Ramos (cell line): ENCODE results near the gene BMI1.
"Not testable (repeated sequence)": the region's sequence is repeated elsewhere in the genome, so short reads cannot be mapped to it uniquely, and the experiment has no call there.

ENCODE experiments used
- in situ Hi-C: fragments of 300-500 bp; cut with MboI; formaldehyde crosslinking; loops from one replicate; pipeline ENCODE4 v1.14.3; 2022; ENCODE audit warnings: low sequenced_read_pairs; ENCODE audit not compliant: unreplicated experiment

Gene BMI1

GRCh38 chr10:22338185-22338900, 17.4 kb downstream of the BMI1 start:
- in situ Hi-C loops = no loop called here

GRCh38 chr10:22338931-22339330, 18.0 kb downstream of the BMI1 start:
- in situ Hi-C loops = no loop called here

GRCh38 chr10:22339761-22340328, 18.9 kb downstream of the BMI1 start:
- in situ Hi-C loops = no loop called here

- in situ Hi-C loops = no loop called here
These were observed 19.7 kb downstream of the BMI1 start for GRCh38 chr10:22340329-22341189.

- in situ Hi-C loops = no loop called here
These were observed 20.5 kb downstream of the BMI1 start for GRCh38 chr10:22341190-22341925.

- in situ Hi-C loops = no loop called here
These were observed 21.0 kb downstream of the BMI1 start for GRCh38 chr10:22341926-22342196.

- in situ Hi-C loops = no loop called here
These were observed 21.5 kb downstream of the BMI1 start for GRCh38 chr10:22342421-22342820.

- in situ Hi-C loops = no loop called here
These were observed 22.8 kb downstream of the BMI1 start for GRCh38 chr10:22343731-22344130.

- in situ Hi-C loops = no loop called here
These were observed 23.4 kb downstream of the BMI1 start for GRCh38 chr10:22344249-22344648.

GRCh38 chr10:22344781-22345300, 23.9 kb downstream of the BMI1 start:
- in situ Hi-C loops = no loop called here

GRCh38 chr10:22345301-22346095, 24.6 kb downstream of the BMI1 start, which contains the start of gene SPAG6:
Gene SPAG6, plus strand, starts transcription at chr10:22345496. Its CDS starts 116 bp downstream, at chr10:22345612.
- in situ Hi-C loops = no loop called here

GRCh38 chr10:22346096-22346661, 25.3 kb downstream of the BMI1 start:
- in situ Hi-C loops = no loop called here

GRCh38 chr10:22349755-22350154, 28.9 kb downstream of the BMI1 start:
- in situ Hi-C loops = no loop called here

- in situ Hi-C loops = no loop called here
These were observed 30.3 kb downstream of the BMI1 start for GRCh38 chr10:22351131-22351703.

- in situ Hi-C loops = no loop called here
These were observed 35.5 kb downstream of the BMI1 start for GRCh38 chr10:22356324-22356873.

- in situ Hi-C loops = not testable (repeated sequence)
These were observed 36.9 kb downstream of the BMI1 start for GRCh38 chr10:22357770-22358169.

- in situ Hi-C loops = no loop called here
These were observed 42.4 kb downstream of the BMI1 start for GRCh38 chr10:22363305-22363704.

- in situ Hi-C loops = no loop called here
These were observed 43.7 kb downstream of the BMI1 start for GRCh38 chr10:22364407-22365140.
